B cell (primary cell): ENCODE data around the gene SDK1.

Source experiments
- CTCF ChIP-seq: fragments of 200-600 bp; IDR thresholded peaks from one replicate; pipeline ENCODE4 v1.8.0; 2022; ENCODE audit warnings: antibody characterized with exemption, mild to moderate bottlenecking
- EZH2 ChIP-seq: IDR thresholded peaks from 2 replicates; pipeline ENCODE4 v1.6.1; 2012; ENCODE audit warnings: borderline replicate concordance, low read depth, mild to moderate bottlenecking, moderate library complexity, low read length; ENCODE audit not compliant: insufficient read depth, poor library complexity, severe bottlenecking

- no peak for TF ChIP-seq CTCF
- TF ChIP-seq EZH2 = no peak
Observed at GRCh38 chr7:3909128-3909527, 608.1 kb downstream of the SDK1 start.
